ENCODE measurements around the gene SPON1. TPM values are rescaled to one million over a fixed set of nuclear protein-coding genes. Genes with fewer than 3 reads are reported as not detected.

Gene SPON1
- total RNA-seq, 1 donor: 0.72 TPM

- no peaks in the 10 kb centered on the region for H3K4me1 ChIP-seq (ENCODE audit: insufficient read depth, low read length)
- H3K4me2 ChIP-seq (ENCODE audit: insufficient read depth, low read length): no peak overlapping the region
- H3K27me3 ChIP-seq (ENCODE audit: insufficient read depth, low read length): peaks cover 70% of the 10 kb centered on the region
- no peaks in the 10 kb centered on the region for H4K20me1 ChIP-seq (ENCODE audit: insufficient read depth, low read length)
- no peak overlapping the region for H2AFZ ChIP-seq (ENCODE audit: low read length)
- no peak overlapping the region for H3K4me3 ChIP-seq (ENCODE audit: insufficient read depth, low read length)
- H3K27ac ChIP-seq (ENCODE audit: low read depth, low read length): no peak overlapping the region
- H3K9me3 ChIP-seq (ENCODE audit: low read depth, low read length): no peaks in the 10 kb centered on the region
- H3K79me2 ChIP-seq (ENCODE audit: insufficient read depth, low read length): no peaks in the 10 kb centered on the region
- no peaks in the 10 kb centered on the region for H3K36me3 ChIP-seq (ENCODE audit: insufficient read depth, low read length)
- no peak for TF ChIP-seq CTCF (IDR thresholded peaks at IDR 0.05; ENCODE audit: extremely low read depth, low read depth, low read length)
- DNase-seq (ENCODE audit: insufficient read length, low spot score, missing footprints): no peak
Measured at GRCh38 chr11:13966486-13966885, 4.0 kb downstream of the SPON1 start.

- Histone ChIP-seq H3K4me1 (ENCODE audit: insufficient read depth, low read length) (no peaks in the 10 kb centered on the region), H3K4me2 (ENCODE audit: insufficient read depth, low read length) (no peak overlapping the region), H3K27me3 (ENCODE audit: insufficient read depth, low read length) (peaks cover 25% of the 10 kb centered on the region), H4K20me1 (ENCODE audit: insufficient read depth, low read length) (no peaks in the 10 kb centered on the region), H2AFZ (ENCODE audit: low read length) (no peak overlapping the region), H3K27ac (ENCODE audit: low read depth, low read length) (no peak overlapping the region), H3K4me3 (ENCODE audit: insufficient read depth, low read length) (no peak overlapping the region), H3K79me2 (ENCODE audit: insufficient read depth, low read length) (no peaks in the 10 kb centered on the region), H3K9me3 (ENCODE audit: low read depth, low read length) (no peaks in the 10 kb centered on the region), H3K36me3 (ENCODE audit: insufficient read depth, low read length) (no peaks in the 10 kb centered on the region)
- peak; percentile 25 for TF ChIP-seq CTCF (IDR thresholded peaks at IDR 0.05; ENCODE audit: extremely low read depth, low read depth, low read length)
- no peak for DNase-seq (ENCODE audit: insufficient read length, low spot score, missing footprints)
Measured at GRCh38 chr11:13970986-13971385, 8.5 kb downstream of the SPON1 start.

GRCh38 chr11:13972043-13972910, 9.8 kb downstream of the SPON1 start:
- Histone ChIP-seq H3K4me3 (ENCODE audit: insufficient read depth, low read length) (no peak overlapping the region), H2AFZ (ENCODE audit: low read length) (no peak overlapping the region), H4K20me1 (ENCODE audit: insufficient read depth, low read length) (no peaks in the 10 kb centered on the region), H3K4me1 (ENCODE audit: insufficient read depth, low read length) (no peaks in the 10 kb centered on the region), H3K27me3 (ENCODE audit: insufficient read depth, low read length) (peaks cover 14% of the 10 kb centered on the region), H3K79me2 (ENCODE audit: insufficient read depth, low read length) (no peaks in the 10 kb centered on the region), H3K4me2 (ENCODE audit: insufficient read depth, low read length) (no peak overlapping the region), H3K36me3 (ENCODE audit: insufficient read depth, low read length) (no peaks in the 10 kb centered on the region), H3K9me3 (ENCODE audit: low read depth, low read length) (no peaks in the 10 kb centered on the region), H3K27ac (ENCODE audit: low read depth, low read length) (no peak overlapping the region)
- DNase-seq (ENCODE audit: insufficient read length, low spot score, missing footprints): peak; percentile 55
- no peak for TF ChIP-seq CTCF (IDR thresholded peaks at IDR 0.05; ENCODE audit: extremely low read depth, low read depth, low read length)

- H3K4me1 ChIP-seq (ENCODE audit: insufficient read depth, low read length): no peaks in the 10 kb centered on the region
- H3K4me2 ChIP-seq (ENCODE audit: insufficient read depth, low read length): no peak overlapping the region
- no peaks in the 10 kb centered on the region for H4K20me1 ChIP-seq (ENCODE audit: insufficient read depth, low read length)
- H3K36me3 ChIP-seq (ENCODE audit: insufficient read depth, low read length): no peaks in the 10 kb centered on the region
- DNase-seq (ENCODE audit: insufficient read length, low spot score, missing footprints): no peak
- H3K79me2 ChIP-seq (ENCODE audit: insufficient read depth, low read length): no peaks in the 10 kb centered on the region
- TF ChIP-seq CTCF (IDR thresholded peaks at IDR 0.05; ENCODE audit: extremely low read depth, low read depth, low read length): no peak
- peaks cover 11% of the 10 kb centered on the region for H3K27me3 ChIP-seq (ENCODE audit: insufficient read depth, low read length)
- no peak overlapping the region for H3K27ac ChIP-seq (ENCODE audit: low read depth, low read length)
- H2AFZ ChIP-seq (ENCODE audit: low read length): no peak overlapping the region
- no peaks in the 10 kb centered on the region for H3K9me3 ChIP-seq (ENCODE audit: low read depth, low read length)
- H3K4me3 ChIP-seq (ENCODE audit: insufficient read depth, low read length): no peak overlapping the region
Measured at GRCh38 chr11:13972944-13973343, 10.4 kb downstream of the SPON1 start.
